Stimulated activated memory B cell treated with anti-CD40 and anti-IgM and Interleukin-4, amounts not matched to agents 10 μg/mL and 1 μg/mL and 100 μg/mL, for 72 hours (primary cell): ENCODE measurements around the gene ANO1.
A peak's percentile ranks its signal among the peaks of the same experiment; 100 is the strongest.

Source experiments
- ATAC-seq: fragments of 150-1000 bp; cut with Tn5 transposase; 2 replicates; pipeline ENCODE4 v1.10.0; 2021
- H3K27ac Mint-ChIP-seq: one replicate; pipeline ENCODE4 v1.8.0; 2022; ENCODE audit warnings: mild to moderate bottlenecking, mixed read lengths
- H3K27me3 Mint-ChIP-seq: one replicate; pipeline ENCODE4 v1.8.0; 2022; ENCODE audit warnings: mixed read lengths
- H3K36me3 Mint-ChIP-seq: one replicate; pipeline ENCODE4 v1.8.0; 2022; ENCODE audit warnings: mixed read lengths
- H3K4me1 Mint-ChIP-seq: one replicate; pipeline ENCODE4 v1.8.0; 2022; ENCODE audit warnings: mixed read lengths
- H3K4me3 Mint-ChIP-seq: one replicate; pipeline ENCODE4 v1.8.0; 2022; ENCODE audit warnings: mild to moderate bottlenecking, moderate library complexity, mixed read lengths
- H3K9me3 Mint-ChIP-seq: one replicate; pipeline ENCODE4 v1.8.0; 2022; ENCODE audit warnings: mixed read lengths

Gene ANO1

DNA sequence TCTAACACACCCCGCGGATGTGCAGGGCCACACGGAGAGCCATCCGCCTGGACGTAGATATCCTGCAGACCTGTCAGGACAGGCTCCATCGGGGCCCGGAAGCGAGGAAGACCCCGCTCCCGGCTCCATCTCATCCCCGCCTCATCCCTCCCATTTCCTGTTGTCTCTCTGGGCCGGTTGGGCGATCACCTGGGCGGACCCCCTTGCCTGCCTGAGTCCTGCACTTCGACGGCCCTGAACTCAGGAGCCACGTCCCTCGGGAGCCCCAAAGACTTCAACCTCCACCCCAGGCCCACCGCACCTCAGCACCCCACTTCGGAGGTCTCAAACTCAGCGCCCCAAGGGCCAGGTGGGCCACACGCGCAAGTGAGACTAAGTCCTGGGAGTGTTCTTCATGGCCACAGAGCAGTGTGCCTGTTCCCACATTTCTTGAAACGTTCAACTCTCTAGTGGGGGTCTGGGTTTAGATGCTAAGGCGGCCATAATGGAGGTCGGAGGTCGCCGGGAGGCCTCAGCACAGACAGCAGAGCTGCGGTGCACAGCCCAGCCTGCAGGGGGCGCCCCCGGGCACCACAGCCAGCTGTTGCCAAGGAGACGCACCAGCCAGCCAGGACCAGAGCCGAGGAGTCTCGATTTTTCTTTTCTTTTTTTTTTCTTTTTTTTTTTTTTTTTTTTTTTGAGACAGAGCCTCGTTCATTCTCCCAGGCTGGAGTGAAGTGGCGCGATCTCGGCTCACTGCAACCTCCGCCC lies 99.0 kb downstream of the ANO1 start:
- H3K27ac Mint-ChIP-seq: no peak overlapping the region
- no peaks in the 10 kb centered on the region for H3K4me1 Mint-ChIP-seq
- no peaks in the 10 kb centered on the region for H3K9me3 Mint-ChIP-seq
- ATAC-seq: no peak
- H3K27me3 Mint-ChIP-seq: peaks cover 19% of the 10 kb centered on the region
- no peak overlapping the region for H3K4me3 Mint-ChIP-seq
- H3K36me3 Mint-ChIP-seq: no peaks in the 10 kb centered on the region

DNA sequence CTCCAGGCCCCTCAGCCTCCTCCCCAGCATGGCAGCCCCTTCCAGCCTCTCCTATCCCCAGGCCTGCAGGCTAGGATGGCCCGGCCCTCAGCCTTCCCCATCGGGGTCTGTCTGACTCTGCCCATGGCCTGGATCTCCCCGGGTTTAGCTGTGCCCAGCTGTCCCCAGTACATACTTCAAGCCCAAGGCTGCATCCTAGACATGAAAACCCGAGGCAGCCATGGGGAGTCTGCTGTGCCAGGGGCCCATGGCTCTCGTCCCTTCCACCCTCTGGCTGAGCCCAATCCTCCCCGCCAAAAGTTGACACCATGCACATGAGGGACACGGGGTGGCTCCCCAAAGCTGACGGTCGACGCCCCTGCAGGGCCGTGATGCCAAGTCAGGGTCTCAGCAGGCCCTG lies 102.8 kb downstream of the ANO1 start:
- no peaks in the 10 kb centered on the region for H3K36me3 Mint-ChIP-seq
- H3K9me3 Mint-ChIP-seq: no peaks in the 10 kb centered on the region
- no peak overlapping the region for H3K4me3 Mint-ChIP-seq
- no peak overlapping the region for H3K27ac Mint-ChIP-seq
- H3K27me3 Mint-ChIP-seq: peaks cover 54% of the 10 kb centered on the region
- no peak for ATAC-seq
- H3K4me1 Mint-ChIP-seq: no peaks in the 10 kb centered on the region

DNA sequence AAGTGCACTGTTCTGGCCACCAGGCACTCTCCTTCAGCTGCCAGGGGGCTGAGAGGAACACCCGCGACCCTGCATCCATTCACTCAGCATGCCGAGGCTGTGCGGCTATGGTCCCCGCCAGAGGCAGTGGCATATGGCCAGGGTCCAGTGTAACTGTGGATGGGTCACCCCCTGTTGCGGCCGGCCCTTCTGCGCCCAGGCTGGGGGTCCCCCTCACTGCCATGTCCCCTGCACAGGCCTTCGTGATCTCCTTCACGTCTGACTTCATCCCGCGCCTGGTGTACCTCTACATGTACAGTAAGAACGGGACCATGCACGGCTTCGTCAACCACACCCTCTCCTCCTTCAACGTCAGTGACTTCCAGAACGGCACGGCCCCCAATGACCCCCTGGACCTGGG lies 104.1 kb downstream of the ANO1 start:
- ATAC-seq: no peak
- Mint-ChIP-seq H3K27me3 (peaks cover 60% of the 10 kb centered on the region), H3K4me3 (no peak overlapping the region)

DNA sequence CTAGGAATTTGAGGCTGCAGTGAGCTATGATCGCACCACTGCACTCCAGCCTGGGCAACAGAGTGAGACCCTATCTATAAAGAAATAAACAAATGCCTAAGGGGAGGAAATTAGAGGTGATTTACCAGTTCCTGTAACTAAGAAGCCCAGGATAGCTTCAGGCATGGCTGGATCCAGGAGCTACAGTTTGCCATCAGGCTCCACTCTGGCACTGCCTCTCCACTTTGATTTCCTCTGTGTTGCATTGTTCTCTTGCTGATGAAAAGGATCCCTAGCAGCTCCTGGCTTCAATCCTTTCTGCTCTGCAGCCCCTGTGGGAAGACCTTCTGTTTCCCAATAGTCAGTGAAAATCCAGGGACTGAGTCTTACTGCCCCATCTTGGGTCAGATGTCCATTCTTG lies 104.9 kb downstream of the ANO1 start:
- no peak for ATAC-seq
- Mint-ChIP-seq H3K9me3 (no peaks in the 10 kb centered on the region), H3K4me3 (no peak overlapping the region), H3K4me1 (no peaks in the 10 kb centered on the region), H3K27ac (no peak overlapping the region), H3K36me3 (no peaks in the 10 kb centered on the region), H3K27me3 (peaks cover 60% of the 10 kb centered on the region)

More for the DNA sequence above, 104.1 kb downstream of the ANO1 start:
- Mint-ChIP-seq H3K36me3 (no peaks in the 10 kb centered on the region), H3K27ac (no peak overlapping the region), H3K4me1 (no peaks in the 10 kb centered on the region), H3K9me3 (no peaks in the 10 kb centered on the region)

DNA sequence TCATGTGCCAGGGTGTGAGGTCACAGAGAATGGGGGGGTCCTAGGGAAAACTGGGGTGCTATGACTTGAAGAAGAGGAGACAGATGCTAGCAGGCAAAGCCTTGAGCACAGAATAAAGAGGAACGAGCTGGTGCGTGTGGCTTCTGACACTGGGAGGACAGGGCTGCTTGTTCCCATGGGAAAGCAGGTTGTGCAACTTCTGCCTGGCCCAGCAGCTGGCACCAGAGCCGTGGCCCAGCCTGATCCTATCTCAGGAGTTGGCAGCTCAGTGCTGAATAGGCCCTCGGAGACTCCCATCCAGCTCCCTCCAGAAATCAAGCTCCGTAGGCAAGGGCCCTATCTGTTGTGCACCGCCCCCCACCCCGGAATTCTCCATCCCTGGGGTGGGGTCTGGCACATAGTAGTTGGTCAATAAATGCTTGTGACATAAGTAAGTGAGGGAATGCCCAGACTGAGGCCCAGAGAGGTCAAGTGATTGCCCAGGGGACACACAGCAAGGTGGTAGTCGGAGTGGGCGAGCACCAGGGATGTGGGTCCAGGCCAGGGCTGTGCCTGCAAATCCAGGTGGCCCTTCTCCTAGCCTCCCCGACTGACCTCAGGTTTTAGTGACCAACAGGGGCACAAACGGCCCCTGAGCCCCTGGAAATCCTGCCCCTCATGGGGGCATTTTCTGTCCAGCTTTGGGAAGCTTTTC lies 105.5 kb downstream of the ANO1 start:
- H3K9me3 Mint-ChIP-seq: no peaks in the 10 kb centered on the region
- no peak for ATAC-seq
- H3K27ac Mint-ChIP-seq: no peak overlapping the region
- H3K4me3 Mint-ChIP-seq: no peak overlapping the region
- H3K27me3 Mint-ChIP-seq: peaks cover 60% of the 10 kb centered on the region
- no peaks in the 10 kb centered on the region for H3K4me1 Mint-ChIP-seq
- no peaks in the 10 kb centered on the region for H3K36me3 Mint-ChIP-seq

DNA sequence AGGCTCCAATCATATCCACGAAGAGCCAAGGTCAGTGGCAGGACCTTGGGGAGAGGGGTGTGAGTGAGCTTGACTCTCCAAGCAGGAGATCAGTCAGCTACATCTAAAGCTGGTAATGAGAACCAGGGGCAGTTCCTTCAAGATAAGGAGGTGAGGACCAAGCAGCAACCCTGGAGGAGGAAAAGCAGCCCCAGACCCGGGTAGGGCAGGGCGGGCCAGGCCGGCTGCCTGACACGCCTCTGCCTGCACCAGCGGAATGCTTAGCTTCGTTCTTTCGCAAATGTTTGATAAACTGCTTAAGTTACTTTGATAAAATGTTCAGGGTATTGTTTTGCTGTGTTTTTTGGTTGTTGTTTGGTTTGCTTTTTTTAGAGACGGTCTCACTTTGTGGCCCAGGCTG lies 106.3 kb downstream of the ANO1 start:
- H3K27me3 Mint-ChIP-seq: peaks cover 60% of the 10 kb centered on the region
- no peak for ATAC-seq
- H3K4me3 Mint-ChIP-seq: no peak overlapping the region
- H3K27ac Mint-ChIP-seq: no peak overlapping the region
- no peaks in the 10 kb centered on the region for H3K4me1 Mint-ChIP-seq
- H3K9me3 Mint-ChIP-seq: no peaks in the 10 kb centered on the region
- no peaks in the 10 kb centered on the region for H3K36me3 Mint-ChIP-seq

DNA sequence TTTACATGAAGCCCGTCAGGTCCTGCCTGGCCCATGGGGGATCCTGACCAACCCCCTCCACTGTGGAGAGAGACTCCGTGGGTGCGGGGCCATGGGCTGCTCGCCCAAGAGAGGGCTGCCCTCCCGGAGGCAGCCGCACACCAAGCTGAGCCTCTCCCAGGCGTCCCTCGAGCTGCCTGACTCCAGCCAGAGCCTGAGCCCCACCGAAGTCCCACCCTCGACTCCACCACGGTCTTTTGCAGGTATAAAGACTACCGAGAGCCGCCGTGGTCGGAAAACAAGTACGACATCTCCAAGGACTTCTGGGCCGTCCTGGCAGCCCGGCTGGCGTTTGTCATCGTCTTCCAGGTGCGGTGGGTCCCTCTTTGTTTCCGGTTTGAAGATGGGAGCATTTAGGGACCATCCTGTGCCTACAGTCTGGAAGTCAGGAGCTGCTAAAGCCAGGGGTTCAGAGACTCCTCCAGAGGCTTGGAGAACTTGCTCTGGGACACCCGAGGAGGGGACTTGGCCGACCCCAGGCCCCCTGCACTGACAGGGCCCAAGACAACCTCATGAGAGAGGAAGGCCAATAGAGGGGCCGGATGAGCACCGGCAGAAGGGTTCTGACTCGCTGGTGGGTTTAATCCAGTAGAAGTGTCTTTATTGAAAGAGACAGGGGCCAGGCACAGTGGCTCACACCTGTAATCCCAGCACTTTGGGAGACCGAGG lies 107.4 kb downstream of the ANO1 start:
- no peak overlapping the region for H3K27ac Mint-ChIP-seq
- H3K36me3 Mint-ChIP-seq: no peaks in the 10 kb centered on the region
- H3K9me3 Mint-ChIP-seq: no peaks in the 10 kb centered on the region
- no peak for ATAC-seq
- H3K4me1 Mint-ChIP-seq: no peaks in the 10 kb centered on the region
- H3K4me3 Mint-ChIP-seq: no peak overlapping the region
- H3K27me3 Mint-ChIP-seq: peaks cover 55% of the 10 kb centered on the region

DNA sequence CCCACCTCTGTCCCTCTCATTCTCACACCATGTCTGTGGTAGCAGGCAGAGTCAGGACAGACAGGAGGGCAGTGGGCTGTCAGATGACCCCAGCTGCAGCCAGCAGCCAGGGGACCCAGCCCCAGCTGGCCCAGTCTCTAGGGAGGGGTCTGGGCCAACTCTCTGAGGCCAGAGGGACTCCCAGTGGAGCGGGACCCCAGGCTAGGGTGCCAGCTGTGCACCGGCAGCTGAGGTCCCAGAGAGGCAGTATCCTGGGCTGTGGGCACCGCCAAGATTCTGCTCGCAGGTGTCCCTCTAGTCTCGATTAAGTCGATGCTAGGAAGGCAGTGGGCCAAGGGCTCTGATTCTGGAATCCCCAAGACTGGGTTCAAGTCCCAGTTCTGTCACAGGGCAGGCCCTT lies 108.3 kb downstream of the ANO1 start:
- Mint-ChIP-seq H3K4me3 (no peak overlapping the region), H3K27me3 (peaks cover 51% of the 10 kb centered on the region), H3K36me3 (no peaks in the 10 kb centered on the region), H3K27ac (no peak overlapping the region), H3K9me3 (no peaks in the 10 kb centered on the region), H3K4me1 (no peaks in the 10 kb centered on the region)
- ATAC-seq: peak; percentile 31

DNA sequence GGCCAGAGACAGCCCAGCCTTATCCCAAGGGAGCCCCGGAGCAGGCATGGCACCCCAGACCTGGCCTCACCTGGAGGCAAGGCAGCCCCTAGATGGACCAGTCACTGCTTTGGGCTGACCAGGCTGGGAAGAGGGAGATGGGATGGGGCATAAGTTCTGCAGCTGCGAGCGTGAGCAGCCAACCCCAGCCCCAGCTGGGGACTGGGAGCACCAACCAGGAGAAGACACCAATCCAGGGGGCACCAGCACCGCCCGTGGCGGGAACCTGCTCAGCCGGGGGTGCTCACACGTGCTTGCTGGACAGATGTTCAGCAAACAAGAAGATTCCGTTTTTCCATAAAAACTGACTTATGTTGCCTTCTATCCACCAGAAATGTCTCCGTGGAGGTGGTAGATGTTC lies 108.8 kb downstream of the ANO1 start:
- no peak for ATAC-seq
- Mint-ChIP-seq H3K4me3 (no peak overlapping the region), H3K27ac (no peak overlapping the region), H3K36me3 (no peaks in the 10 kb centered on the region), H3K27me3 (peaks cover 53% of the 10 kb centered on the region), H3K4me1 (no peaks in the 10 kb centered on the region), H3K9me3 (no peaks in the 10 kb centered on the region)

DNA sequence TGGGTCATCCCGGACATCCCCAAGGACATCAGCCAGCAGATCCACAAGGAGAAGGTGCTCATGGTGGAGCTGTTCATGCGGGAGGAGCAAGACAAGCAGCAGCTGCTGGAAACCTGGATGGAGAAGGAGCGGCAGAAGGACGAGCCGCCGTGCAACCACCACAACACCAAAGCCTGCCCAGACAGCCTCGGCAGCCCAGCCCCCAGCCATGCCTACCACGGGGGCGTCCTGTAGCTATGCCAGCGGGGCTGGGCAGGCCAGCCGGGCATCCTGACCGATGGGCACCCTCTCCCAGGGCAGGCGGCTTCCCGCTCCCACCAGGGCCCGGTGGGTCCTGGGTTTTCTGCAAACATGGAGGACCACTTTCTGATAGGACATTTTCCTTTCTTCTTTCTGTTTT lies 109.7 kb downstream of the ANO1 start:
- no peak for ATAC-seq
- Mint-ChIP-seq H3K27me3 (peaks cover 54% of the 10 kb centered on the region), H3K9me3 (no peaks in the 10 kb centered on the region), H3K4me1 (no peaks in the 10 kb centered on the region), H3K27ac (no peak overlapping the region), H3K36me3 (no peaks in the 10 kb centered on the region), H3K4me3 (no peak overlapping the region)

DNA sequence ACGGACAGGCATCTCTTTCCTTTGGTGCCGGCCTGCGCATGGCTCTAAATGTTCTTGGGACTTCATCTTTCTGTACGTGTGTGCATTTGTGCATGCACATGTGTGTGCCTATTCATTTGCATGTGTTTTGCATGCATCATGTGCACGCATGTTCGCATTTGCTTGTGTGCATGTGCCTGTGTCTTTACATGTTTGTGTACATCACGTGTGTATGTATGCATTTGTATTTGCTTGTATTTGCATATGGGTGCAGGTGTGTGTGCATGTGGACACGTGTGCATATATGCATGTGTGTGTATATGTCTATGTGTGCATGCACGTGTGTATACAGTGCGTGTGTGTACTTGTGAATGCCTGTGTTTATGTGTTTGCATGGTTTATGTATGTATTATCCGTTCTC lies 111.5 kb downstream of the ANO1 start:
- H3K9me3 Mint-ChIP-seq: no peaks in the 10 kb centered on the region
- no peak overlapping the region for H3K27ac Mint-ChIP-seq
- peaks cover 40% of the 10 kb centered on the region for H3K27me3 Mint-ChIP-seq
- no peak for ATAC-seq
- no peak overlapping the region for H3K4me3 Mint-ChIP-seq
- no peaks in the 10 kb centered on the region for H3K36me3 Mint-ChIP-seq
- H3K4me1 Mint-ChIP-seq: no peaks in the 10 kb centered on the region

DNA sequence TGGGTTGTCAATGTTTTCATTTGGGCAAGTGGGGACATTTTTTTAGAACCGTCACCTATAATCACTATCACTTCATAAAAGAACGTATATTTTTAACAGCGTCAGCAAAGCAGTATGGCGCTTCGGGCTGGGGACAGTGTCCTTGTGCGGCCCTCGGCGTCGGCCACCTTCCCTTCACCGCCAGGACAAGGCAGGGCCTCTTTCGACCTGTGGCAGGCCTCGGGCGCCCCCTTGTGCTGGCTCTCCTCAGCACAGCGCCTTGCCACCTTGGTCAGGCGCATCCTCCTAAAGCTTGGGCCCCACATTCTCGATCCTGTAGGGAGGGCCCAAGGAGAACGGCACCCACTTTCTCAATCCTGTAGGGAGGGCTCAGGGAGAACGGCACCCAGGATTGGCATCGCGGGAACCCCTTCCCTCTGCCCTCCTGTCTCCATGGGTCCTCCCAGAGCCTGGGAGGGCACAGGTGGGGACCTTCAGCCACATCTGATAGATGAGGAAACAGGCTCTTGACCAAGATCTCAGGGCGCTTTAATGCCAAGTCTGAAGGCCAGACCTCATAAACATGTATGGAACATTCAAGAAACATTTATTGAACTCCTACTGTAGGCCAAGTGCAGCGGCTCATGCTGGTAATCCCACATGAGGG lies 113.5 kb downstream of the ANO1 start:
- H3K36me3 Mint-ChIP-seq: no peaks in the 10 kb centered on the region
- H3K9me3 Mint-ChIP-seq: no peaks in the 10 kb centered on the region
- H3K4me1 Mint-ChIP-seq: no peaks in the 10 kb centered on the region
- H3K27me3 Mint-ChIP-seq: peaks cover 23% of the 10 kb centered on the region
- no peak overlapping the region for H3K4me3 Mint-ChIP-seq
- H3K27ac Mint-ChIP-seq: no peak overlapping the region
- ATAC-seq: peak; percentile 56

DNA sequence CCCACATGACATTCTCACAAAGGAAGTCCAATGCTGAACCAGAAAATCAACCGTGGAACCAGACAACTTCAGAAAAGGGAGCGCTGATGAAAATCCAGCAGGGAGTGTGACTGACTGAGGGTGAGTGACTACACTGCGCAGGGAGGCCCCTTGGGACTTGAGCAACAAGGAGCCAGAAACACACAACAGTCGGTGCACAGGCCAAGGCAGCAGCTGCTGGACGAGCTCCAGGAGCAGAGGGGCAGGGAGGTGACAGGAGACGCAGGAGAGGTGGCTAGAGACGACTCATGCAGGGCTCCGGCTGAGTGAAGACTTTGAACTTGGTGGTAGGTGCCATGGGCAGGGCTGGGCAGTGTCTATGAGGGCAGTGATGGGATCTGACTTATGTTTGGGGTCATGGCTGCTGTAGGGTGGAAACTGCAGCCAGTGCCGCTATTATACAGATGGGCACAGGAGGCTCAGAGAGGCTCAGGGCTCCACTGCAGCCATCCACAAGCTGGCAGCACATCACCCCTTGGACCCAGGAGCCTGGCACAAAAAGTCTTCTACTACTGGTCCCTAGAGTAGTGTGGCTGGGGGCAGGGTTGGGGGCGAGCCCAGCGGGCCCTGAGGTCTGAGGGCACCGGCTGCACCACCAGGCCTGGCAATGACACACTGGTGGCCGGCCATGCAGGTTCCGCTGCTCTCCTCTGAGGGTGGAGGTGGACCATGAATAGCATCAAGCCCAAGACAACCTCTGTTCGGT lies 114.7 kb downstream of the ANO1 start:
- Mint-ChIP-seq H3K27me3 (peaks cover 23% of the 10 kb centered on the region), H3K4me1 (no peaks in the 10 kb centered on the region), H3K4me3 (no peak overlapping the region), H3K9me3 (no peaks in the 10 kb centered on the region), H3K27ac (no peak overlapping the region), H3K36me3 (no peaks in the 10 kb centered on the region)
- no peak for ATAC-seq

DNA sequence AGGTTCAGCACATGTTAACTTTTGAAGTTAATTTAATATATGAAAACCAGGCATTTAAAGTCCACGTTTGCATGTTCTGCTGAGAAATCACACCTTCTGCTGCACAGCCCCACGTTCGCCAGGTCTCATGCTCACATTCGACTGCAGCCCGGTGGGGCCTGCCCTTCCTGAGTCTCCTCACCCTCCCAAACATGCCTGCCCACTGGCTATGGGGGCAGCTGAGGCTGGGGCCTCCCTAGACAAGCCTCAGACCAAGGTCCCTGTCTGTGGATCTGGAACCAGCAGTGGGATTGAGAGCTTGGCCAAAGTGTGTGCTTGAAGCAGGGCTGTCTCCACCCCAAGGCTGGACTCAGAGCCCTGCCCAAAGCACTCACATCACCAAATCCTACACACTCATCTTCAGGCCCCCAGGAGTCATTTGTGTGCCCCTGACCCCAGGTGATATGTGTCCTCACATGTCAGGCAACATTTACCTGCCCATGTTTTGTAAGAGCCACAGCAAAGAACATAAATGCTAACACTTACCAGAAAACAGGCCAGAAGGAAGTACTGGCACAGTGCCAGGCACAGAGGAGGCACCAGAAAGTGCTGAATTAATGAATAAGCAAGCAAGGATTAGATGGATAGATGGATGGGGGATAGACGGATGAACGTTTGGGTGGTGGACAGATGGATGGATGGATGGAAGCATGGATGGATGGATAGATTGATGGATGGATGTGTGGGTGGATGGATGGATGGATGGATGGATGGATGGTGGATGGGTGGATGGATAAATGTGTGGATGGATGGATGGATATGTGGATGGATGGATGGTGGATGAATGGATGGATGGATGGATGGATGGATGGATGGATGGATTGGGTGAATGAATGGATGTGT lies 115.5 kb downstream of the ANO1 start:
- ATAC-seq: no peak
- H3K4me3 Mint-ChIP-seq: no peak overlapping the region

More for the DNA sequence above, 115.5 kb downstream of the ANO1 start:
- H3K27ac Mint-ChIP-seq: no peak overlapping the region
- no peaks in the 10 kb centered on the region for H3K4me1 Mint-ChIP-seq
- H3K36me3 Mint-ChIP-seq: no peaks in the 10 kb centered on the region
- peaks cover 23% of the 10 kb centered on the region for H3K27me3 Mint-ChIP-seq
- no peaks in the 10 kb centered on the region for H3K9me3 Mint-ChIP-seq
